ENCODE data around the gene LAPTM4A.

GRCh38 chr2:20100711-20101110, 49.3 kb upstream of the LAPTM4A start:
- TF ChIP-seq CTCF (IDR thresholded peaks at IDR 0.05): no peak
- TF ChIP-seq POLR2A (IDR thresholded peaks at IDR 0.05): no peak

All from Peyer's patch (tissue), 4 donors.